GM12872 (cell line): ENCODE measurements around the gene NRSN1.

ENCODE experiments used
- CTCF ChIP-seq: IDR thresholded peaks from 3 replicates; pipeline ENCODE4 v1.5.1; 2011; ENCODE audit warnings: low read depth, mild to moderate bottlenecking, low read length, moderate library complexity; ENCODE audit not compliant: insufficient read depth

Gene NRSN1

GRCh38 chr6:24125980-24126379 is at the start of gene NRSN1:
NRSN1 (plus strand) TSS chr6:24126215; CDS start chr6:24134328, 8,113 bp downstream.
- TF ChIP-seq CTCF = no peak

GRCh38 chr6:24078200-24078599 is 47.8 kb upstream of the NRSN1 start:
- no peak for TF ChIP-seq CTCF

- no peak for TF ChIP-seq CTCF
Observed at GRCh38 chr6:24079076-24079475, 46.9 kb upstream of the NRSN1 start.

- TF ChIP-seq CTCF = no peak
Observed at GRCh38 chr6:24080711-24081110, 45.3 kb upstream of the NRSN1 start.

- no peak for TF ChIP-seq CTCF
Observed at GRCh38 chr6:24089736-24090135, 36.3 kb upstream of the NRSN1 start.

- TF ChIP-seq CTCF = no peak
Observed at GRCh38 chr6:24092407-24092806, 33.6 kb upstream of the NRSN1 start.

- TF ChIP-seq CTCF = no peak
Observed at GRCh38 chr6:24093381-24093780, 32.6 kb upstream of the NRSN1 start.

GRCh38 chr6:24099181-24099580 is 26.8 kb upstream of the NRSN1 start:
- no peak for TF ChIP-seq CTCF
